ENCODE data around the gene NEK7.
"Not testable (repeated sequence)": the region's sequence is repeated elsewhere in the genome, so short reads cannot be mapped to it uniquely, and the experiment has no call there.

NEK7 gene

GRCh38 chr1:198171667-198172540 is 15.1 kb downstream of the NEK7 start:
- no peak for DNase-seq (ENCODE audit: low read depth in 2 of 2)

GRCh38 chr1:198173832-198174231 is 17.0 kb downstream of the NEK7 start:
- DNase-seq (ENCODE audit: low read depth in 2 of 2): no peak

GRCh38 chr1:198174297-198174696 is 17.5 kb downstream of the NEK7 start:
- DNase-seq (ENCODE audit: low read depth in 2 of 2): no peak

- no peak for DNase-seq (ENCODE audit: low read depth in 2 of 2)
Observed at GRCh38 chr1:198175423-198176170, 18.8 kb downstream of the NEK7 start.

GRCh38 chr1:198176179-198176578 is 19.4 kb downstream of the NEK7 start:
- no peak for DNase-seq (ENCODE audit: low read depth in 2 of 2)

- no peak for DNase-seq (ENCODE audit: low read depth in 2 of 2)
Observed at GRCh38 chr1:198177546-198177945, 20.7 kb downstream of the NEK7 start.

GRCh38 chr1:198178615-198179014 is 21.8 kb downstream of the NEK7 start:
- no peak for DNase-seq (ENCODE audit: low read depth in 2 of 2)

- DNase-seq (ENCODE audit: low read depth in 2 of 2): no peak
Observed at GRCh38 chr1:198179556-198179981, 22.8 kb downstream of the NEK7 start.

- DNase-seq (ENCODE audit: low read depth in 2 of 2): no peak
Observed at GRCh38 chr1:198183605-198184004, 26.8 kb downstream of the NEK7 start.

- DNase-seq (ENCODE audit: low read depth in 2 of 2): no peak
Observed at GRCh38 chr1:198184516-198184915, 27.7 kb downstream of the NEK7 start.

- no peak for DNase-seq (ENCODE audit: low read depth in 2 of 2)
Observed at GRCh38 chr1:198185146-198185545, 28.3 kb downstream of the NEK7 start.

- no peak for DNase-seq (ENCODE audit: low read depth in 2 of 2)
Observed at GRCh38 chr1:198185759-198186158, 29.0 kb downstream of the NEK7 start.

- DNase-seq (ENCODE audit: low read depth in 2 of 2): no peak
Observed at GRCh38 chr1:198186916-198187580, 30.2 kb downstream of the NEK7 start.

- no peak for DNase-seq (ENCODE audit: low read depth in 2 of 2)
Observed at GRCh38 chr1:198187973-198188588, 31.3 kb downstream of the NEK7 start.

GRCh38 chr1:198191117-198191516 is 34.3 kb downstream of the NEK7 start:
- no peak for DNase-seq (ENCODE audit: low read depth in 2 of 2)

GRCh38 chr1:198193871-198194270 is 37.1 kb downstream of the NEK7 start:
- not testable (repeated sequence) for DNase-seq (ENCODE audit: low read depth in 2 of 2)

- DNase-seq (ENCODE audit: low read depth in 2 of 2): no peak
Observed at GRCh38 chr1:198196630-198197029, 39.8 kb downstream of the NEK7 start.

GRCh38 chr1:198197285-198197684 is 40.5 kb downstream of the NEK7 start:
- DNase-seq (ENCODE audit: low read depth in 2 of 2): no peak

GRCh38 chr1:198199105-198199504 is 42.3 kb downstream of the NEK7 start:
- DNase-seq (ENCODE audit: low read depth in 2 of 2): no peak

GRCh38 chr1:198201956-198202784 is 45.4 kb downstream of the NEK7 start:
- no peak for DNase-seq (ENCODE audit: low read depth in 2 of 2)

- DNase-seq (ENCODE audit: low read depth in 2 of 2): no peak
Observed at GRCh38 chr1:198203434-198203833, 46.6 kb downstream of the NEK7 start.
